Measurements from ENCODE around the gene MBNL1. TPM values are rescaled to one million over a fixed set of nuclear protein-coding genes. Genes with fewer than 3 reads are reported as not detected.

Gene MBNL1
- total RNA-seq, 4 donors from 2014 or later: 261 to 429 (median 389) TPM

GRCh38 chr3:152419748-152420147 lies 151.0 kb downstream of the MBNL1 start:
- Histone ChIP-seq H3K9me3 (no peaks in the 10 kb centered on the region), H3K27me3 (no peaks in the 10 kb centered on the region), H3K27ac (no peak overlapping the region), H3K36me3 (peaks cover 0 to 66% (median 0%) of the 10 kb centered on the region in 3 donors), H3K4me3 (no peak overlapping the region), H3K4me1 (no peaks in the 10 kb centered on the region)
- DNase-seq: no peak
- no peak for TF ChIP-seq POLR2A (IDR thresholded peaks at IDR 0.05)
- TF ChIP-seq, protein P1, sequence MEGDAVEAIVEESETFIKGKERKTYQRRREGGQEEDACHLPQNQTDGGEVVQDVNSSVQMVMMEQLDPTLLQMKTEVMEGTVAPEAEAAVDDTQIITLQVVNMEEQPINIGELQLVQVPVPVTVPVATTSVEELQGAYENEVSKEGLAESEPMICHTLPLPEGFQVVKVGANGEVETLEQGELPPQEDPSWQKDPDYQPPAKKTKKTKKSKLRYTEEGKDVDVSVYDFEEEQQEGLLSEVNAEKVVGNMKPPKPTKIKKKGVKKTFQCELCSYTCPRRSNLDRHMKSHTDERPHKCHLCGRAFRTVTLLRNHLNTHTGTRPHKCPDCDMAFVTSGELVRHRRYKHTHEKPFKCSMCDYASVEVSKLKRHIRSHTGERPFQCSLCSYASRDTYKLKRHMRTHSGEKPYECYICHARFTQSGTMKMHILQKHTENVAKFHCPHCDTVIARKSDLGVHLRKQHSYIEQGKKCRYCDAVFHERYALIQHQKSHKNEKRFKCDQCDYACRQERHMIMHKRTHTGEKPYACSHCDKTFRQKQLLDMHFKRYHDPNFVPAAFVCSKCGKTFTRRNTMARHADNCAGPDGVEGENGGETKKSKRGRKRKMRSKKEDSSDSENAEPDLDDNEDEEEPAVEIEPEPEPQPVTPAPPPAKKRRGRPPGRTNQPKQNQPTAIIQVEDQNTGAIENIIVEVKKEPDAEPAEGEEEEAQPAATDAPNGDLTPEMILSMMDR (IDR thresholded peaks at IDR 0.05): no peak

GRCh38 chr3:152421162-152421561 lies 152.4 kb downstream of the MBNL1 start:
- H3K27me3 ChIP-seq: no peaks in the 10 kb centered on the region
- H3K36me3 ChIP-seq: peaks cover 0 to 52% (median 0%) of the 10 kb centered on the region in 3 donors
- H3K27ac ChIP-seq: peak overlapping the region in 1 of 4 donors; percentile 25
- TF ChIP-seq, protein P1 (IDR thresholded peaks at IDR 0.05): no peak
- TF ChIP-seq POLR2A (IDR thresholded peaks at IDR 0.05): no peak
- no peak for DNase-seq
- H3K9me3 ChIP-seq: no peaks in the 10 kb centered on the region
- H3K4me3 ChIP-seq: no peak overlapping the region
- no peaks in the 10 kb centered on the region for H3K4me1 ChIP-seq

DNA sequence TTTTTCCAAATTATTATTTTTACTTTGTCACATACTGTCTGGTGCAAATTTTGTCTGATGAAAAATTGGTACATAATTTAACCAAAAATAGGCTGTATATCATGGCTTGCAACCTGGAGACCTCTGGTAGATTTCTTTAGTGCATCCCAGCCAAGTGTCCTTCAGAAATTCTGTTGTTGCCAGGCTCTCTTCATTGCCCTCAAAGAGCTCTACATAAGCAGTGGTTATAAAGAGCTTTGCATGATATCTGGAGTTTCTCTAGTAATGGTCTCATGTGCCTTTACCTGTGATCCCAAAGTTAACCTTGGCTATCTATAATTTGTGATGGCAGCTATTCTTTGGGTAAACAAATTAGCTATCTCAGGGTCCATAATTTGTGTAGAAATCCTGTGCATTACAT lies 157.7 kb downstream of the MBNL1 start:
- TF ChIP-seq, protein P1 (IDR thresholded peaks at IDR 0.05): no peak
- TF ChIP-seq POLR2A (IDR thresholded peaks at IDR 0.05): no peak
- Histone ChIP-seq H3K4me1 (no peaks in the 10 kb centered on the region), H3K9me3 (no peaks in the 10 kb centered on the region), H3K36me3 (peaks cover 0 to under 1% (median 0%) of the 10 kb centered on the region in 3 donors), H3K27ac (peak overlapping the region in 2 of 4 donors; percentile 5 to 11), H3K27me3 (no peaks in the 10 kb centered on the region), H3K4me3 (no peak overlapping the region)
- DNase-seq: no peak

DNA sequence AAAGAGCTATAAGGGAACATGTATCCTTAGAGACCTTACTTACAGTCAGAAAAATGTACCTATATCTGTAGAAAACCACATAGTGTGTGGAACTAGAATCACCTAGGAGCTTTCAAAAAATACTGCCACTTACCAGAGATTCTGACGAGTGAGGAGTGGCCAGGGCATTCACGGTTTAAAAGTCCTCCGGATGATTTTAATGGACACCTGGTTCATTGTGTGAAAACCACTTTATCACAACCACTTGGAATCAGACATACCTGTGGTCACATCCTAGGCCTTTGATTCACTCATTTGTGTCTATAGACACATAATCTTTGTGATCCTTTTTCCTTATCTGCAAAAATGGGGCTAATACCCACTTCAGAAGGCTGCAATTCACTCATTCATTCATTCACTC lies 159.8 kb downstream of the MBNL1 start:
- no peak for TF ChIP-seq POLR2A (IDR thresholded peaks at IDR 0.05)
- TF ChIP-seq, protein P1 (IDR thresholded peaks at IDR 0.05): no peak
- H3K27me3 ChIP-seq: no peaks in the 10 kb centered on the region
- no peak overlapping the region for H3K27ac ChIP-seq
- H3K4me1 ChIP-seq: no peaks in the 10 kb centered on the region
- H3K36me3 ChIP-seq: peaks cover 0 to 19% (median 0%) of the 10 kb centered on the region in 3 donors
- no peak overlapping the region for H3K4me3 ChIP-seq
- H3K9me3 ChIP-seq: no peaks in the 10 kb centered on the region
- DNase-seq: no peak

DNA sequence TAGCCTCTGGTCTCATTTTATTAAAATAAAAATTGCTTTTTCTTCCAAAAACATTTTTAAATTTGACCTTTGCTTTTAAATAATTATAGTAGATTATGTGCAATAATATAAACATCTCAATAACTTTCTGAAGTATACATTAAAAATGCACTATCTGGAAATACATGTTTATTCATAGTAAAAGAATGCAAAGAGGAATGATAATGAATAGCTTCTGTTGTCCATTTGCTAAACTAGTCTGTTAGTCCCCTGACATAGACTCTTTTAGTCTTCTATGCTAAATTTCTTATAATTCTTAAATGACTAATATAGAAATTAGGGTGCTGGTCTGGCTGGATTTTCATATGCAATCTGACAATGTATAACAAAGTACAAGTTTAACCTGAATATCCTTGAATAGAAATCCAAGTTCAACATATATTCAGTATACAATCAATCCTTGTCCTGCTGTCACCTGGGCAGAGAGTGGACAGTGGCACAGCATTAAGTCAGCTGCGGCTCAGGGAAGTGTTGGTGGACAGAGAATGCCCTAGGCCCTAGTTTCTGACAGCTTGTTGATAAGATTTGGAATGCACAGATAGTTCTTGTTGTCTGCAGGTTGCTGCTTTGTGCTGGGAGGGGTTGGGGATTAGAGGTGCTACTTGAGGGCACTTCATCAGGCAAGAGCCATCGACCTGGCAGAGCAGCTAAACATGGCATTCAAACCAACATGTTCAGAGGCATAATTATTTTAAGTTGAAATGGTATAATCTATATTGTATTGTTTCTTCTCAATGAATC lies 161.7 kb downstream of the MBNL1 start:
- Histone ChIP-seq H3K9me3 (no peaks in the 10 kb centered on the region), H3K4me3 (no peak overlapping the region), H3K36me3 (peaks cover 0 to 28% (median 0%) of the 10 kb centered on the region in 3 donors), H3K4me1 (no peaks in the 10 kb centered on the region), H3K27ac (peak overlapping the region in 1 of 4 donors; percentile 5), H3K27me3 (no peaks in the 10 kb centered on the region)
- DNase-seq: no peak
- TF ChIP-seq, protein P1 (IDR thresholded peaks at IDR 0.05): no peak
- TF ChIP-seq POLR2A (IDR thresholded peaks at IDR 0.05): no peak
